HG03565 (cell line): Measurements from ENCODE around the gene ARID3B.
A peak's percentile ranks its signal among the peaks of the same experiment; 100 is the strongest.
"Not testable (repeated sequence)": the region's sequence is repeated elsewhere in the genome, so short reads cannot be mapped to it uniquely, and the experiment has no call there.

Source experiments
- ATAC-seq: cut with Tn5 transposase; IDR thresholded peaks from one replicate; pipeline ENCODE4 v1.9.1; 2021; ENCODE audit warnings: mild to moderate bottlenecking, moderate library complexity; ENCODE audit not compliant: unreplicated experiment

The ARID3B gene

DNA sequence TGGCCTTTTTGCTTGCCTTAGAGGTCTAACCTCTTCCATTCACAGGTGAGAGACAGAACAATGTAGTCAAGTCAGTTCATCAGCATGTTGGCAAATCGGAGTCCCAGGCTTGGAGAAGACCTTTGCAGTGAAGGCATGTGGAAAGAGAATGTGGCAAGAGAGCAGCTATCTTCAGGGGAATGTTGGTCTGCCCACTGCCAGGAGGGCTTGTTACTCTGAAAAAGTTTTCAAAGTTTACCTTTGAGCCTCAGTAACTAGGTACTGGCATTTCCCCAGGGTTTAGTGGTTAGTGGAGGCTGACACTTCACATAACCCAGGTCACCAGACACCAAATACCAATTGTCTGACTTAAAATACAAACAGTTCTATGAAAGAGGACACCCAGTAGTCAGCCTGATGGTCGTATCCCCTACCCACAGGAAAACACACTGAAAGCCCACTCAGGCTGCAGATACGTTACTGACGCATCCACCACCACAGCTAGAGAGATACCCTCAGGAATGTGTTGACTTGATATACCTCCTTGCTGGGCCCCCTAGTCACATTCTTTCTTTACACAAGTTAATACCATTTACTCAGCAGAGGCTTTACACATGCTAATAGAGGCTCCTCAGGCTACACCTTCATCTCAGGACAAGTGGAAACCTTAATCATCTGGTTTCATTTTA is 9.7 kb upstream of the ARID3B start:
- ATAC-seq = no peak

DNA sequence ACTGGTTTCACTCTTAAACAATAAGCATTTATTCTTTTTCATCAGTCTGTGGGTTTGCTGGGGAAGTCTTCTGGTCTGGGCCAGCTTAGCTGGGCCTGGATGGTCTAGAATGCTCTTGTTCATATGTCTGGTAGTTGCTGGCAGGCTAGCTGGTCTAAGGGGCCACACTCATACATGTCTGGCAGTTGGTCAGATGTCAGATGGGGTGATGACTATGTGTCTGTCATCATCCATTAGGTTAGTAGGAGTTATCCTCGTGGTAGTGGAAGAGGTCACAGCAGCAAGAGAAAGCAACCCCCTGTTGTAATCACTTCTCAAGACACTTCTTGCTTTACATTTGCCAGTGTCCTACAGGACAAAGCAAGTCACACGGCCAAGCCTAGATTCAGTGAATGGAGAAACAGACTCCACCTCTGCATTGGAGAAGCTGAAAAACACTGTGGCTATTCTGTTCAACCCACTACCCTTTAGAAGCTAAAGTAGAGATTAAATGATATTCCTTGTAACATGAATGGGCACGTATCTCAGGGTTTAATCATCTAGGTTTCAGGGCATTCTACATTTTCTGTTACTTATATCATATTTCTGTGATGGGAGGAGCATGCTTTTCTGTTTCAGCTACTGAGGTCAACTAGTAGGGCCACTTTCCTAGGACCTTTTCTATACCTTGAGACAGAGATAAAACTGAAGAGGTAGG is 5.5 kb upstream of the ARID3B start:
- ATAC-seq = no peak

DNA sequence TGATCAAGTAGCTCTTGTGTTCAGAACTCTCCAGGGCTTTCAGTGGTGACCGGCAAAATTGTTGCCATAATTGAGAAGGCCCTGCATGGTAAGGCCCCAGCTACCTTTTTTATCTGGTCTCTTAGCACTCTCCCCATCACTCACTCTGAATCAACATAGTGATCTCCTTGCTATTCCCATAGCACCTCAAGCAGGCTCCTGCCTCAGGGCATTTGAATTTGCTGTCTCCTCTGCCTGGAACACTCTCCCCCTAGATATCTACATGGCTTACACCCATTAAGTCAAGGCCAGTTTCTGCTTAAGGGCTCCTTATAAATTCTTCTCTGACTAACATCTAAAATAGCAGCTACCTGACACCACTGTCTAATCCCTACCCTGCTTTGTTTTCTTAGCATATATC is 3.3 kb upstream of the ARID3B start:
- ATAC-seq = no peak

DNA sequence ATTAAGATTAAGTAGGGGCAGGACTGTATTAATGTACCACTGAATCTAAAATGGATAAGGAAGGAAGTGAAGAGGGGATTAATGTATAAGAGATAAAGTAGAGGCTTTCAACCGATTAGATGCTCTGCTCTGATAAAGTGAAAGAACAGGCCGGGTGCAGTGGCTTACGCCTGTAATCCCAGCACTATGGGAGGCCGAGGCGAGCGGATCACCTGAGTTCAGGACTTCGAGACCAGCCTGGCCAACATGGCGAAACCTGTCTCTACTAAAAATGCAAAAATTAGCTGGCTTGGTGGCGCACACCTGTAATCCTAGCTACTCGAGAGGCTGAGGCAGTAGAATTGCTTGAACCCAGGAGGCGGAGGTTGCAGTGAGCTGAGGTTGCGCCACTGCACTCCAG is 1.5 kb upstream of the ARID3B start:
- ATAC-seq = not testable (repeated sequence)

DNA sequence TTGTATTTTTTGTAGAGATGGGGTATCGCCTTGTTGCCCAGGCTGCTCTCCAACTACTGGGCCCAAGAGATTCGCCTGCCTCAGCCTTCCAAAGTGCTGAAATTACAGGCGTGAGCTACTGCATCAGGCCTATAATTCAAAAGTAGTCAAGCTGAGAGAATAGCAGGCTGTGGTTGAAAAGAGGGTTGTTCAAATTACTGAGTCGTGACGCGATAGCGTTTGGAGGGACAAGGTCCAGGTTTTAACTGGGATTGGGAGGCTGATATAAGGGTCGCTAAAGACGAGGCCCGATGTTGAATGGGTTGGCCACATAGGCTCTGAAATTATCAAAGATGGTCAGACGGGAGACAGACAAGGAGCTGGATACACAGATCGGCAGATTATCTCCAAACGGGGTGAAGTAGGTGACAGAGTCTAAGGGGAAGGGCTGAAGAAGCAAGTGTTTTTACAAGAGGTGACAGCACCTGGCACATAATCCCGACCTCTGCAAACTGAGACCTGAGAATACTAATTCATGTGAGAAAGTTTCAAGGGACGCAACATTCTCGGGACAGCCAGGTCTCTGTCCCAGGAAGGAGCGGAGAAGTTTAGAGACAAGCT is 759 bp upstream of the ARID3B start:
- no peak for ATAC-seq

DNA sequence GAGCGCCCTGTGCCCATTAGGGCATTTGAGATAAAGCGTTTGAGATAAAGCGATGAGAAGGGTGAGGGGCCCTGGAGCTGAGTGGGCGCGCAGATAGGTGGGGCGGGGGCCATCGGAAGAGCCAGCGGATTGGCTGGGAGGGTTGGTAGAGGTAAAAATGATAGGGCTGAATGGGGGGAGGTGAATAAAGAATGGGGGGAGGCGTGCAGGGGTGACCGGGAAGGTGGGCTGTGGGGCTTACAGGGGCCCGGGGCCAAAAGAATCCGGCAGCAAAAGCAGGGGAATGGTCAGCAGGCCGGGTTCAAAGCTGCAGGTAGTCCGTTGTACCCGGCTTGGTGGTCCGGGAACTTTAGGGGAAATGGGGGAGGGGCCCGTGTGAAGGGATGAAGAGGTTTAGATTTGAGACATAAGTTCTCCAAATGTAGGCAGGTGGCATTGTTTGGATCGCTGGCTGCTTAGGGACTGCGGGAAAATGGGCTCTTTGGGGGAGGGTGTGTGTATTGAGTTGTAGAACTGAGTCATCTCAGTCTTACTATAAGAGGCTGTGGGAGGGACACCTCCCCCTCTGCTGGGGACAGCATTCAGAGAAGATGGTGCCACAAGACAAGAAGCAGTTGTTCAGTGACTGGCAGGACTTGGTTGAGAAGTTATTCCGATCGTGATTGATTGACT is 610 bp downstream of the ARID3B start:
- no peak for ATAC-seq

DNA sequence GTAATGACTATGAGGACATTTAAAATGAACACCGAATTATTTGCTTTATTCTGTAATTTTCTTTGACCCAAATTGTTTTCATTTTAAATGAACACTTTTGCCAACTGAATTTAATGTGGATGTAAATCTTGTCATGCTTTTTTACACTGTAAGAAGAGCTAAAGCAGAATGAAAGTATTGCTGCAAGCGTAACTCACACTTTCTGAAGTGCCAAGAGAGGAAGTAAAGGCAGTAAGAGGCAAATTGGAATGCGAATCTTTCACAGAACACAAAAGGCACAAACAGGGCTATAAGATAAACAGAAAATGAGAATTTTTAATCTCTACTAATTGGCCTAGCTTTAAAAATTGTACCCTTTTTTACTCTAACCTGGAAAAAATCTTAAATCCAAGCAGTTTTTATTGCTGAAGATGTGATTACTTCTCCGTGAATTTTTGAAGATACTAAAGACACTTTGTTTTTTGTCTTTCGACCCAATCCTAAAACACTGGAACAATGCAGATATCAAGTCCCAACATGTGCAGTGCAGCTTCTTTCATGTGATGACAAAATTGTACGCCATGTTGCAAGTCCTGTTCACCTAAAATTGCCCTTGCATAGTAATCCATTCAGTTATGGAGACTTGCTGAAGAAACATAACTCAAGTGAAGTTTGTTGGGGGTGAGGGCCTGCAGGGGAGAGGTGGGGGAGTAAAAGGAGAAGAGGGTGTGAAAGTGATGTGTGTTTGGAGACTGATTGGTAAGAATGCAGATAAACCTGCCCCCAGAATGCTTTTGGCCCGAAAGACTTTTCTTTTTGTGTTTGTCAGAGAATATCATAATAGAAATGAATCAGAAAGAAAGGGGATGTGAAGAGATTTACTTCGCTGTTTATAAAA is 1.4 kb downstream of the ARID3B start:
- ATAC-seq = no peak

DNA sequence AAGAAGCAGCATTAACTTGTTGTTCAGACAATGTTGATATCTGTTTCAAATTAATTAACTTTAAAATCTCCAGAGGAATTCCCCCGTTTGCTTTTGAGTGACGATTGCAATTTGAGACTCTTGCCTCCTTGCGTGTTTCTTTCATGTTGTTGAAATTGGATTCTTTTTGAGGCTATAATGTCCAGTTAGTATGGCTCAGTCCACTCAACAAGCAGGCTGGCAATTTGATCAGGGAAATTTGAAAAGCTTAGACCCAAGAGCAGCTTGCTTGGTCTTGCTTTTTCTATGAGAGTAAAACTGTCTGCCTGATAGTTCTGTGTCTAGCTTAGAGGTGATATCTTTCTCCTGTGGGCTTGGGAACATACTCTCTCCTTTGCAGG is 2.0 kb downstream of the ARID3B start:
- ATAC-seq = no peak

DNA sequence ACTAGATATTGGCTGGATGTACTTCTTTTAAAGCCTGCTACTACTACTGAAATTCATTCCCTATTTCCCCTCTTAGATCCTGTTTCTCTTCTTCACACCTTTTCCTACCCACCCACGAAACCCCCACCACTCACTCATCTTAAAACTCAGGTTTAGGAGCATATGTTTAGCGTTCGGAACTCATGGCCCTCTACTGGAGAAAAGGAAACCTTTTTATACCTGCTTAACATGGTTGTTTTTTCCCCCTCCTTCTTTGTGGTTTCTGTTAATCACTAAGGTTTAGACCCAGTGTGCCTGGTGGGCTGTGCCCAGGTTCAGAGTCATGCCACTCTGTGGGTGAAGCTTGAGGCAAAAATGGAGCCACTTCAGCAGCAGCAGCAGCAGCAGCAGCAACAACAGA is 2.6 kb downstream of the ARID3B start:
- no peak for ATAC-seq

DNA sequence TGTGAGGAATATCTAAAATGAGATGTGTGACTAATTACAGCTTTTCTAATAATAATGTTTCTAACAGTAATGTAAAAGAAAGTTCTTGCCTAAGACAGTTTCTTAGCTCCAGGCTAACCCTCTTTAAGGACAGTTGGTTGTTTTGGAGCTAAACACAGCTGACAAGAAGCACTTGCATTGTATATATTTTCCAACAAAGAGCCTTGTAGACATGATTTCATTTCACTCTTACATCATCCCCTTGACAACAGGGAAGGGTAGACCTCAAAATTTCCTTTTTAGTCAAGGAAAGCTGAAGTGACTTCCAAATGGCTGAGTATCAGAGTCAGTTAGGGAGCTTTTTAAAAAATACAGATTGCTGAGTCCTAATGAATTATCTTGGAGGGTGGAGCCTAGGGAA is 4.1 kb downstream of the ARID3B start:
- ATAC-seq = no peak

DNA sequence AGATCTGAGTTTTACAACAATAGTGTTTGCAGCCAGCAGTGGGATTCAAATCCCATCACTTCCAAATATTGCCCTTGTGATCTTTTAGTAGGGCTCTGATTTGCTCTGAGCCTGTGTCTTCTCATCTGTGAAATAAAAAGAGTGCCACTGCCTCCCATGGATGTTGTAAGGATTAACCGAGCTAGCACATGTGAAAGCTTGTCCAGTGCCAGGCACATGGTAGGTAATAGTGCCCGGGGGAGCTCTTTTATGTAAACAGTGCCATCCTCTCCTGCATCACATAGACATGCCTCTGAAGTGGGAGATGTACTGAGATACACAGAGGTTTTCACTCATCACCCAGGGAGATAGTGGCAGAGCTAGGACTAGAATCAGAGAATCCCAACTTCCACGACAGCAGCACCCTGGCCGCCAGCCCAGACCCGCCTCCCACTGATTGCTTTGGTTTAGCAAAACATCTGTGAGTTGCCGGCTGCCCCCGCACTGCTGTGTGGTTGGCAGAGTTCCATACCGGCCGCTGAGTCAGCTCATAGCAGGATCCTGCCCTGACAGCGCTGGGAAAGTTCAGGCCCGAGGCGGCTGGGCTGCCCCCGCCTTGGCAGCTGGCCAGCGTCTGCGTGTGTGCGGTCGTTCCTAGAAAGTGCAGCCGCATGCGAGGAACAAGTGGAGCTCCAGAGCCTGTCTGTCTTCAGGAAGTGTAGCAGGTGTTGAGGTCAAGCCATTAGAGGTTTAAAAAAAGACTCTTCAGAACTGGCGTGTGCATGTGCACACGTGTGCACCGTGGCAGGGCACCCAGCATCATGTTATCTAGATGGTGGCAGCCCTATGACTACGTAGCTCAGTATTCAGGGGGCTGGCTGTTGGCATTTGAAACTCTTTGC is 5.0 kb downstream of the ARID3B start:
- peak; percentile 51 for ATAC-seq

DNA sequence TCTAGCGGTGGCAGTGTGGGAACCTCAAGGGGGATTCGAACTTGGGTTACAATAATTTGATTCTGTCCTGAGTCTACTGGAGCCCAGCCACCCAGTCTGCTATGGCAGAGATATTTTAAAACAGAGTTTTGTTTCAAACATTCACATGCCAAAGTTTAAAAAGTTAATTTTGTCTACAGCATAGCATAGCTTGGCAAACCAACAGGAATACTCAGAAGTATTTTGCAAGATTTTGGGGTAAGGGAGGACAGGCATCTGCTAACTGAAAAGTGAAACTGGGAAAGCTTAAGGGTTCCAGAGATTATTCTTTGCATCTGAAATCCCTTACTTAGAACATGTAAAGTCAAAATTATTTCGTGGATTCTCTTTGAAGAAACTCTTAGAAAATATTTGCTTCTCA is 6.6 kb downstream of the ARID3B start:
- ATAC-seq = no peak

DNA sequence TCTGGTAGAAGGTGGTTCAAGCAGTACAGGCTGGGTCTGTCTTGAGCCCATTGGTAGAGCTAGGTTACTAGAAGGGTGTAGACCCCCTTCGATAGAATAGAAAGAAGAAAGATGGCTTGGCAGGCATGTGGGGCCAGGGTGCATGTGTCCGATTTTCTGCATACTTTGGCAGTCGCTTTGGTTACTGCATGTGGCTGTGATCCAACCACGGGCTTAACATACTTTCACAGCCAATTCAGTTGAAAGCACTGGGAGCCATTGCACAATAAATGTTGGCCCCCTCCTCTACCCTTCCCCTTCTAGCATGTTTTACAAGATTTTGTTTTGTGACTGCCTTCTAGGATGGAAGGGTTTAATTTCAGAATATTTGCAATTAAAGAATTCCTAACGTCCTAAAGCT is 7.2 kb downstream of the ARID3B start:
- no peak for ATAC-seq

DNA sequence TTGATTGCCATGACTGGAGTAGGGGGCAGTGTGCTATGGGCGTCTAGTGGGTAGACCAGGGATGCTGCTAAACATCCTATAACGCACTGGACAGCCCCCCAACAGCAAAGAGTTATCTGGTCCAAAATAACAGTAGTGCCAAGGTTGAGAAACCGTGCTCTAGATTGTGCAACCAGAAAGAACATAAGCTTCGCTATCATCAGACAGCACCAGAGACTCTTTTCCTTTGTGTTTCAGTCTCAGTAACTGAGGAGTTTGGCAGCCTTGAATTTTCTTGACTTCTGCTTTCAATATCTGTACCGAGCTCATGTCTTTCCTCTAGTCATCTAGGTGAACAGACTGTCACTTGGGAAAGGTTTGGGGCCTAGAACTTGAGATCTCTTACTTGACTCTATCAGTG is 8.8 kb downstream of the ARID3B start:
- no peak for ATAC-seq

DNA sequence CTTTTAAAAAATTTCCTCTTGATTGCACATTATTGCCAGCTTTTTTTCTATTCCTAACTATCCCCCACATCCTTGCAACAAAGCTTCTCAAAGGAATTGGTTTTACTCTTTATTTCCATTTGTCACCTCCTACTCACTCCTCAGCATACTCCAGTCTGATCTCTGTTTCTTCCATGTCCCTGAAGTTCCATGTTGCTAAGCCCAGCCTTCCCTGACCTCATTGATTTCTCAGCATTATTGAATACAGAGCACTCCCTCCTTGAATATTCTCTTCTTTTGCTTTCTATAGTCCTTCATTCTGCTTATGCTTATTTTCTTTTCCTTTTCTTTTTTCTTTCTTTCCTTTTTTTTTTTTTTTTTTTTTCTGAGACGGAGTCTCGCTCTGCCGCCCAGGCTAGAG is 10.7 kb downstream of the ARID3B start:
- no peak for ATAC-seq

DNA sequence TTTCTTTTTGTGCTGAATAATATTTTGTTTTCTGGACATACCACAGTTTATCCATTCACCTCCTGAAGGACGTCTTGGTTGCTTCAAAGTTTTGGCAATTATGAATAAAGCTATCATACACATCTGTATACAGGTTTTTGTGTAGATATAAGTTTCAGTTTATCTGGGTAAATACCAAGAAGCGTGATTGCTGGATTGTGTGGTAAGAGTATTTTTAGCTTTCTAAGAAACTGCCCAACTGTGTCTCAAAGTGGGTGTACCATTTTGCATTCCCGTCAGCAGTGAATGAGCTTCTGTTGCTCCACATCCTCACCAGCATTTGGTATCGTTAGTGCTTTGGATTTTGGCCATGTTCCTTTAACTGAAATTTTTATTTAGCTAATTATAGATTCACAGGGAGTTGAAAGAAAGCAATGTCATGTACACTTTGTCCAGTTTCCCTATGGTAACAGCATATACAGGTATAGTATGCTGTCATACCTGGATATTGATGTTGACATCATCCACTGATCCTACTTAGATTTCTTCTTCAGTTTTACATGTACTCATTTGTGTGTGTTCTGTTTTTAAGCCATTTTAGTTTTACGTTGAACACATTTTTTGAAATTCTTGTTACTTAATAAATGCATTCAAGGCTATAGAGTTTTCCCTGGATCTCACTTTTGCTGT is 11.9 kb downstream of the ARID3B start:
- no peak for ATAC-seq

DNA sequence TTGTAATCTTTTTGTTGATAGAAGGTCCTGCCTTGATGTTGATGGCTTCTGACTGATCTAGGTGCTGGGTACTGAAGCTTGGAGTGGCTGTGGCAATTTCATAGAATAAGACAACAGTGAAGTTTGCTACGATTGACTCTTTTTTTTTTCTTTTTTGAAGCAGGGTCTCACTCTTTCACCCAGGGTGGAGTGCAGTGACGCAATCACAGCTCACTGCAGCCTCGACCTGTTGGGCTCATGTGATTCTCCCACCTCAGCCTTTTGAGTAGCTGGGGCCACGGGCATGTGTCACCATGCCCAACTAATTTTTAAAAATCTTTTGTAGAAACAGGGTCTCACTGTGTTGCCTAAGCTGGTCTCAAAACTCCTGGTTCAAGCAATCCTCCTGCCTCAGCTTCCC is 14.2 kb downstream of the ARID3B start:
- ATAC-seq = no peak

DNA sequence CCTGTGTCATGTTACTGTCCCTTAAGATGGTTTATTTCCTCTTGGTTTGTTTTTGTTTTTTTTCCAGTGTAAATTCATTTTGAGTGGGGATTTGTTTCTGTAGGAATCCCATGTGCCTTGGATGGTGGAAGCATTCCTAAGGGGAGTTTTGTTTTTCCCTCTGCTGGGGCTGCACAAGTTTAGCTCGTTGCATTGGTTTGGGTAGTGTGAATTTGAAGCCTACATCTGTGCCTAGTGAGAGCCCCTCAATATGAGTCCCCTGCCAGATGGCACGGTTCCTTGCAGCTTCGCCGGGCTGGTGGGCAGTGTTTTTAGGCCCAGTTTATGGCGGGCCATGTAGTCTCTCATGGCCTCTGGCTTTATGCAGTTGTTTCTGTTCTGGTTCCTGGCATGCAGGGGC is 17.7 kb downstream of the ARID3B start:
- no peak for ATAC-seq

DNA sequence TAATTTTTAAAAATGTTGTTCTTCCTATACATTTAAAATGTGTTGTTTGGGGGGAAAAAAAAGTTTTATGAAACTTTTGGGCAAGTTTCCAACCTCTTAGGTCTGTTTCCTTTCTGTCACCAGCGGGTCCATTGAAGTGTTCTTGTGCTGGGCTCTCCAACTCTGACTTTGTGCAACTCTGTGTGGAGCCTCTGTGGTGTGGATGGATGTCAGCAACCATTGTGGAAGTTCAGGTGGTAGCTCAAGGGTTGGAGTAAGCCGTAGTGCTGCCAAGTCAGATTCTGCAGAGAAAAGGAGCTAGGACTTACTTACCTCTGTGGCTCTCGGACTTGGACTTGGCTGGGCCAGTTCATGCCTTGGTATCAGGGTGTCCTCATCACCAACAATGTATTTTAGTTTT is 22.4 kb downstream of the ARID3B start:
- ATAC-seq = no peak

DNA sequence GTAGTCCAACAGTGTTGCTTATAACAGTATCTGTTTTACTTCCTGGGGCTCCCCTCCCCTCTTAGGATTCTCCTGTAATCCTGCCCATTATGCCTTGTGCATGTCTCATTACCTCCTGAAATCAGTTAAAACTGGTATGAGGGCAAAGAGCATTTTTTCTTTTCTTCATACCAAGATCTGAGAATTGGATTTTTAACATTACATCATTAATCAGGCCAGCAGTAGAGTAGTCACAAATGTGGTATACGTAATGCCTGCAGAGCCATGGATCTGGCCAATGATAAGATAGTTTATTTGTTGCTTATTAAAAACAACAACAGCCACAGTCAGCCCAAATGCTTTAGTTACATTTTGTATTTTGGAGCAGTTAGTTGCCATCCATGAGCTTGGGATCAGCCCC is 23.2 kb downstream of the ARID3B start:
- no peak for ATAC-seq
